HG03039 (cell line): ENCODE results near the gene SLC2A4RG.
"Not testable (repeated sequence)": the region's sequence is repeated elsewhere in the genome, so short reads cannot be mapped to it uniquely, and the experiment has no call there.

Experiments used
- ATAC-seq: cut with Tn5 transposase; IDR thresholded peaks from one replicate; pipeline ENCODE4 v1.9.1; 2021; ENCODE audit warnings: mild to moderate bottlenecking, moderate library complexity; ENCODE audit not compliant: unreplicated experiment

SLC2A4RG gene

DNA sequence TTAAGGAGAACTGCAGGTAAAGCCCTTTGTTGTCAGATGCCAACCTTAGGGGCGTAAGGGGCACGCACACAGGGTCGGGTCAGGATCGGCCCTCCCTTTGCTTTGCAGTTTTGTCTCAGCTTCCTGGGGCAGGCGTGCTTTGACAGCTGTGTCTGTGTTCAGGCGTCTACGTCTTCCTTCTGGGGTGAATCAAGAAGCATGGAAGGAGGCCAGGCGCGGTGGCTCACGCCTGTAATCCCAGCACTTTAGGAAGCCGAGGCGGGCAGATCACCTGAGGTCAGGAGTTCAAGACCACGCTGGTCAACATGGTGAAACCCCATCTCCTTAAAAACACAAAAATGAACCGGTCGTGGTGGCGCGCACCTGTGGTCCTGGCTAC lies 30.4 kb upstream of the SLC2A4RG start:
- no peak for ATAC-seq

DNA sequence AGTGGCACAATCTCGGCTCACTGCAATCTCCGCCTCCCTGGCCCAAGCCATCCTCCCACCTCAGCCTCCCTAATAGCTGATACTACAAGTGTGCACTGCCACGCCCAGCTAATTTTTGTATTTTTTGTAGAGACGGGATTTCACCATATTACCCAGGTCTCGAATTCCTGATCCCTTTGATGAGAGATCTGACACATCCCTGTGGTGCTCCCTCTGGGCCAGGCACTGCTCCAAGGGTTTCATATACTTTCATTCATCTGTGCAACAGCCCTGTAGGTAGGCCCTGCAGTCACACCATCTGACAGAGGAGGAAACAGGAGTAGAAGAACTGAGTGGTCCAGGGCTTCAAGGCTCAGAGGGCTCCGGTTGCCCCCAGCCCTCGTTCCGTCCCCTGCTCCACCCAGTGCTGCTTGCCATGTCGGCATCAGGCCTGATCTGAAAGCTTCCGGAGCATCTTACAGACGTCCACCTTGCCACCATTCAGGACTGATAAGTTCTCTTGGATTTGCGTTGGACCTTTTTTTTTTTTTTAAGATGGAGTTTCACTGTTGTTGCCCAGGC lies 28.4 kb upstream of the SLC2A4RG start:
- no peak for ATAC-seq

DNA sequence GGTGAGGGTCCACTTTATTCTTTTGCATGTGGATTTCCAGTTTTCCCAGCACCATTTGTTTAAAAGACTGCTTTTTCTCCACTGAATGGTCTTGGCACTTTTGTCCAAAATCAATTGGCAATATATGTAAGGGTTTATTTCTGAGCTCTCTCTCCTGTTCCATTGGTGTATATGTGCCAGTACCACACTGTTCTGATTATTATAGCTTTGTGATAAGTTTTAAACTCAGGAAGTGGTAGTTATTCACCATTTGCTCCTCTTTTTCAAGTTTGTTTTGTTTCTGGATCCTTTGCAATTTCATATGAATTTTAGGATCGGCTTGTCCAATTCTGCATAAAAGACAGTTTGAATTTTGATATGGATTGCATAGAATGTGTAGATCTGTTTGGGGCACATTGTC lies 27.4 kb upstream of the SLC2A4RG start:
- no peak for ATAC-seq

DNA sequence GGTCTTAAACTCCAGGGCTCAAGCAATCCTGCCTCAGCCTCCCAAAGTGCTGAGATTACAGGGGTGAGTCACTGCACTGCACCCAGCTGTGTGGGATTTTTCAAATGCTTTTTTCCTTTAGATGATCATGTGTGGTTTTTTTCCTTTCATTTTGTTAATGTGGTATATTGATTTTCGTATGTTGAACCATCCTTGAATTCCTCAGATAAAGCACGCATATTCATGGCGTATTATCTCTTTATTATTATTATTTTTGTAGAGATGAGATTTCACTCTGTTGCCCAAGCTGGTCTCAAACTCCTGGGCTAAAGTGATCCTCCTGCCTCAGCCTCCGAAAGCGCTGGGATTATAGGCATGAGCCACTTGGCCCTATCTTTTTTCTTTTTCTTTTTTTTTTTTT lies 24.7 kb upstream of the SLC2A4RG start:
- ATAC-seq: no peak

DNA sequence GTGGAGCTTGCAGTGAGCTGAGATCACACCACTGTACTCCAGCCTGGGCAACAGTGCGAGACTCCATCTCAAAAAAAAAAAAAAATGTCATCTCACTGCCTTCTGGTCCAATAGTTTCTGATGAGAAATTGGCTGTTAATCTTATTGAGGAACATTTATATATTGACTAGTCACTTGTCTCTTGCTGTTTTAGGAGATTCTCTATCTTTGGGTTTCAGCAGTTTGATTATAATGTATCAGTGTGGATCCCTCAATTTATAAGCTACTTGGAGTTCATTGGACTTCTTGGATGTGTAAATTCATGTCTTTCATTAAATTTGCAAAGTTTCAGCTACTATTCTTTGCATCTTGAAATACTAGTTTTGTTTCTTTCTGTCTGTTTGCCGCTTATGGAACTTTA lies 20.6 kb upstream of the SLC2A4RG start:
- ATAC-seq: no peak

DNA sequence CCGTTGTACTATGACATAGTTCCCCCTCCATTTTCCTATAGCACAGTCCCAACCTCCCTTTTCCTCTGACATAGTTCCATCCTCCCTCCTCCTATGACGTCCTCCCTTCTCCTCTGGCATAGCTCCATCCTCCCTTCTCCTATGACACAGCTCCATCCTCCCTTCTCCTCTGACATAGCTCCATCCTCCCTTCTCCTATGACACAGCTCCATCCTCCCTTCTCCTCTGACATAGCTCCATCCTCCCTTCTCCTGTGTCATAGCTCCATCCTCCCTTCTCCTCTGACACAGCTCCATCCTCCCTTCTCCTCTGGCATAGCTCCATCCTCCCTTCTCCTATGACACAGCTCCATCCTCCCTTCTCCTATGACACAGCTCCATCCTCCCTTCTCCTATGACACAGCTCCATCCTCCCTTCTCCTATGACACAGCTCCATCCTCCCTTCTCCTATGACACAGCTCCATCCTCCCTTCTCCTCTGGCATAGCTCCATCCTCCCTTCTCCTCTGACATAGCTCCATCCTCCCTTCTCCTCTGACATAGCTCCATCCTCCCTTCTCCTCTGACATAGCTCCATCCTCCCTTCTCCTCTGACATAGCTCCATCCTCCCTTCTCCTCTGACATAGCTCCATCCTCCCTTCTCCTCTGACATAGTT lies 16.5 kb upstream of the SLC2A4RG start:
- not testable (repeated sequence) for ATAC-seq

DNA sequence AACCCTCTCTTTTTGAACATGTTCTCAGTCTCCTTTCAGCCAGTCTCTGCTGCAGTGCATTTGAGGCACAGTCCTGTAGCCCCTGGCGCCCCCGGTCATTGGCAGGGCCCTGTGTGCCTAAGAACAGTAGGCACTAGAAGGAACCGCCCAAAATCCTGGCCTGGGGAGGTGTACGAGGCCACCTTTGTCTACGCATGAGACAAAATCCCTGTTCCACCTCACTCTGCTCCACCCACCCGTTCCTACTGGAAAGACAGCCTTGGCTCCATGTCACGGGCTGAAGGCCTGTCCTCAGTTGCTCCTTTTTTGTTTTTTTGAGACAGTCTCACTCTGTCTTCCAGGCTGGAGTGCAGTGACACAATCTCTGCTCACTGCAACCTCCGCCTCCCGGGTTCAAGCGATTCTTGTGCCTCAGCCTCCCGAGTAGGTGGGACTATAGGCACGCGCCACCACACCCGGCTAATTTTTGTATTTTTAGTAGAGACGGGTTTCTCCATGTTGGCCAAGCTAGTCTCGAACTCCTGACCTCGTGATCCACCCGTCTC lies 9.3 kb upstream of the SLC2A4RG start:
- not testable (repeated sequence) for ATAC-seq

DNA sequence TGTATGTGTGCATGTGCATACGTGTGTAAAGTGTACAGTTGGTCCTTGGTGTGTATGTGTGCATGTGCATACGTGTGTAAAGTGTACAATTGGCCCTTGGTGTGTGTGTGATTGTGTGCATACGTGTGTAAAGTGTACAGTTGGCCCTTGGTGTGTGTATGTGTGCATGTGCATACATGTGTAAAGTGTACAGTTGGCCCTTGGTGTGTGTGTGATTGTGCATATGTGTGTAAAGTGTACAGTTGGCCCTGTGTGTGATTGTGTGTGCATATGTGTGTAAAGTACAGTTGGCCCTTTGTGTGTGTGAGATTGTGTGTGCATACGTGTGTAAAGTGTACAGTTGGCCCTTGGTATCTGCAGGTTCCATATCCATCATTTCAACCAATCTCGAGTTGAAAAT lies 8.2 kb upstream of the SLC2A4RG start:
- ATAC-seq: no peak

DNA sequence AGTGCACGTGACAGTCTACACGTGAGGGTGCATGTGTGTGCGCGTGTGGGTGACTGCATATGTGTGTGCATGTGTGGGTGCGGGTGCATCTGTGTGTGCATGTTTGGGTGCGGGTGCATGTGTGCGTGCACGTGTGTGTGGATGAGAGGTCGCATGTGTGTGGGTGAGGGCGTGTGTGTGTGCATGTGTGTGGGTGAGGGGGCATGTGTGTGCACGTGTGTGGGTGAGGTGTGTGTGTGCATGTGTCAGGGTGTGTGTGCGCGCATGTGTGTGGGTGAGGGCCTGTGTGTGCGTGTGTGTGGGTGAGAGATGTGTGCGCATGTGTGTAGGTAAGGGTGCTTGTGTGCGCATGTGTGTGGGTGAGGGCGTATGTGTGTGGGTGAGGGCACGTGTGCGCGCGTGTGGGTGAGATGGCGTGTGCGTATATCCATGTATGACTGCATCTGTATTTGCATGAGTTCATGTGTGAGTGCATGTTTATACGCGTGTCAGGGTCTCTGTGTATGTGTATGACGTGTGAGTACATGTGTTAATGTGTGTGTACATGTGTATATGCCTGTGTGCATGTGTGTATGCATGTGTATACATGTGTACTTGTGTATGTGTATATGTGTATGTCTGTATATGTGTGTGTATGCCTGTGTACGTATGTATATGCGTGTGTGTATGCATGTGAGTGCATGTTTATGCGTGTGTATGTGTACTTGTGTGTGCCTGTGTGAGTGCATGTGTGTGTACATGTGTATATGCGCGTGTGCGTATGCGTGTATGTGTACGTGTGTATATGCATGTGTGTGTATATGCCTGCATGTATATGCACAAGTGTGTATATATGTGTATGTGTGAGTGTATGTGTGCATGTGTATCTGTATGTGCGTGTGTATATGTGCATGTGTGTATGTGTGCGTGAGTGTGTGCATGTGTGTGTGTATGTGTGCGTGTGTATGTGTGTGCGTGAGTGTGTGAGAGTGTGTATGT lies 7.2 kb upstream of the SLC2A4RG start:
- ATAC-seq: no peak

DNA sequence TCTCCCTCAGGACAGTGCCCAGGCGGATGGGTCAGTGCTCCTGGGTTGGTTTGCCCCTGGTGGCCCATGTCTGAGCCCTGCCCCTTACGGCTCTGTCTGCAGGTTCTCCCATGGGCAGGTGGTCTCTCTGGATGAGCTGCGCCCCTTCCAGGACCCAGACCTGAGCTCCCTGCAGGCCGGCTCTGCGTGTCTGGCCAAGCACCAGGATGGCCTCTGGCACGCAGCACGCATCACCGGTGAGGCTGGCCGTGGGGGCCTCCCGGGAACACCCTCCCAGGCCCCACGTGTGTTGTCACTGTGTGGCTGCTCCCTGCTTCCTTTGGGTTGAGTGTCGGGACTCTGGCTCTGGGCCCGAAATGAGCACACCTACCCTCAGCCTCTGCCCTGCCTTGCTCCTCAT lies 6.5 kb upstream of the SLC2A4RG start:
- ATAC-seq: no peak

DNA sequence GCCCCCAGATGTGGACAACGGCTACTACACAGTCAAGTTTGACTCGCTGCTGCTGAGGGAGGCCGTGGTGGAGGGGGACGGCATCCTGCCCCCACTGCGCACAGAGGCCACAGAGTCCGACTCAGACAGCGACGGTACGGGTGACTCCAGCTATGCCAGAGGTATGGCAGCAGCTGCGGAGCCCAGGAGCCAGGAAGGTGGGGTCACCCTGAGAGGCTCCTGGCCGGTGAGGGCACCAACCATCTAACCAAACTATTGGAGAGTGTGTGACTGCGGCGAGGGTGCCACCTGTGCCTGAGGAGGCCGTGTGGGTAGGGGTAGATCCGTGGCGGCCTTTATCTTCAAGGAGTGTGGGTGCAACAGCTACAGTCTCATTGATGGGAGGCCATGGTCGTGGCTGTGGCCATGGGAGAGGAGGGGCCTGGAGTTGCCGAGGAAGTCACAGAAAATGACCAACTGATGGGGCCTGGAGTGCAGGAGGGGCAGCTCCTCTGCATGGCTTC lies 5.9 kb upstream of the SLC2A4RG start:
- no peak for ATAC-seq

DNA sequence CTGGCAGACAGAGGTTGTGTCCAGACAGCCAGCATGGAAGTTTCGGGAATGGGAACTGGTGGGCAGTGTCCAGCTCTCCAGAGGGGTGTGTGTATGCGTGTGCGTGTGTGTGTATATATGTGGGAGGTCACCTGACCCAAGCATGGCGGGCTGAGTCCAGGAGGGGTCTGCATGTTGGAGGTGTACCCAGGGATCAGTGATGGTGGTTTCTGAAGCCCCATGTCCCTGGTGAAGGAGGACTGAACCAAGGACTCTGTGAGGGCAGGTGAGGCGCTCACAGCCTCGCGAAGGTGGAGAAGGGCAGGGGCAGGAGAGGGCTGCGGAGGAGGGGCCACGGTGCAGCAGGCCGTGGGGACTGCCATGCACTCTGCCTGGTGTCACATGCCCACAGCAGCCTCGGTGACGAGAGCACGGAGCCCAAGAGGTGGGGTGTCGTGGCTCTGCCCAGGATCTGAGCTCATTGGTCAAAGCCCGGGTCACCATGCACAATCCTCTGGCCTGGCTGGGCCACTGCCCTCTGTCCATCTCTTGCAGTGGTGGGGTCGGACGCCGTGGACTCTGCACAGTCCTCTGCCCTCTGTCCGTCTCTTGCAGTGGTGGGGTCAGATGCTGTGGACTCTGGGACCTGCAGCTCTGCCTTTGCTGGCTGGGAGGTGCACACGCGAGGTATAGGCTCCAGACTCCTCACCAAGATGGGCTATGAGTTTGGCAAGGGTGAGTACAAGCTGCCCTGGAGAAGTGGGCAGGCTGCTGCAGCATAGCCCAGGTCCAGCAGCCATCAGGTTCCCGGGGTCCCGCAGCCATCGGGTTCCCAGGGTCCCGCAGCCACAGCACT lies 5.2 kb upstream of the SLC2A4RG start:
- no peak for ATAC-seq

DNA sequence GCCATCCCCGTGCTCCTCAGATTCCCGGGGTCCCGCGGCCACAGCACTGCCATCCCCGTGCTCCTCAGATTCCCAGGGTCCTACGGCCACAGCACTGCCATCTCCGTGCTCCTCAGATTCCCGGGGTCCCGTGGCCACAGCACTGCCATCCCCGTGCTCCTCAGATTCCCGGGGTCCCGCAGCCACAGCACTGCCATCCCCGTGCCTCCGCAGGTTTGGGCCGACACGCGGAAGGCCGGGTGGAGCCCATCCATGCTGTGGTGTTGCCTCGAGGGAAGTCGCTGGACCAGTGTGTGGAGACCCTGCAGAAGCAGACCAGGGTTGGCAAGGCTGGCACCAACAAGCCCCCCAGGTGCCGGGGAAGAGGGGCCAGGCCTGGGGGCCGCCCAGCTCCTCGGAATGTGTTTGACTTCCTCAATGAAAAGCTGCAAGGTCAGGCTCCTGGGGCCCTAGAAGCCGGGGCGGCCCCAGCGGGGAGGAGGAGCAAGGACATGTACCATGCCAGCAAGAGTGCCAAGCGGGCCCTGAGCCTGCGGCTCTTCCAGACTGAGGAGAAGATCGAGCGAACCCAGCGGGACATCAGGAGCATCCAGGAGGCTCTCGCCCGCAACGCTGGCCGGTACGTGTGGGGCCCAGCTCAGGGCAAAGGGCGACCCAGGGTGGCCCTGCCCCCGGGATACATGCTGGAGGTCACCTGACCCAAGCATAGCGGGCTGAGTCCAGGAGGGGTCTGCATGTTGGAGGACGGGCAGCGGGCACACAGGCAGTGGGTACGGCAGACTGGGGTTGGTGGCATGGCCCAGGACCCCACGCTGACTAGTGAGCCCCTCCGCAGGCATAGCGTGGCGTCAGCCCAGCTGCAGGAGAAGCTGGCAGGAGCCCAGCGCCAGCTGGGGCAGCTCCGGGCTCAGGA lies 4.4 kb upstream of the SLC2A4RG start:
- ATAC-seq: no peak

DNA sequence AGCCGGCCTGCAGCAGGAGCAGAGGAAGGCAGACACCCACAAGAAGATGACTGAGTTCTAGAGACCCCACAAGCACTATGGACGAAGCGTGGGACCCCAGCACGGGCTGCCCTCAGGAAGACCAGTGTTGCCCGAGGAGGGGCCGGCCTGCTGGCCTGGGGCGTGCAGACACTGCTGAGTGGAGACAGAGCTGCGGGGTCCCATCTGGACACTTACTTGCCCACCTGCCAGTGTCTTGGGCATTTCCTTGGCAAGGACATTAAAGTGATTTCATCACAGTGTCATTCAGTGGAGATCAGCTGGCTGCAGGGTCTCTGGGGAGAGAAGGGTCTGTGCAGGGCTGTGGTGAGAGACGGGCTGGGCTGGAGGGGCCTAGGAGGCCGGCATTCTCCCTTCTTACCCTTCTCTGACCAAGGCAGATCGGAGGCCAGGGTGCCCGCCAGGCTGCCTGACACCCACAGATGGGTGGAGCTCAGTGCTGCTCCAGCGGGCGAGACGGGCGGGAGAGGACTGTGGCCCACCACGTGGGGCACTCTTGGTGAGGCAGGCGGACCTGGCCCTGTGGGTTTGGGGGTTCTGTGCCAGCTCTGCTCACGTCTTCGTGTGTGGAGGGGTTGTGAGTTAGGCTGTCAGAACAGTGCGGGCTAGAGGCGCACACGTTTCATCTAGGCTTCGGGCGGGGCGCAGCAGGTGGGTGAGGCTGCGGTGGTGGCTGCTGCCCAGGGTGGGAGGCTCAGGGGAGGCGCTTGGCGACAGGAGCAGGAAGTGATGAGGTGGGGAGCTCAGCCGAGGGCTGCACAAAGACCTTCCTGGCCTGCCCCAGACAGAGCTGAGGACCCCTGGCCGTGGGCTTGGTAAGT lies 3.5 kb upstream of the SLC2A4RG start, which contains the start of gene LIME1:
TSS of gene LIME1 (plus strand) at position 806 of the 860 bp plus-strand sequence. CDS start 886 bp downstream, outside the sequence.
- ATAC-seq: no peak

DNA sequence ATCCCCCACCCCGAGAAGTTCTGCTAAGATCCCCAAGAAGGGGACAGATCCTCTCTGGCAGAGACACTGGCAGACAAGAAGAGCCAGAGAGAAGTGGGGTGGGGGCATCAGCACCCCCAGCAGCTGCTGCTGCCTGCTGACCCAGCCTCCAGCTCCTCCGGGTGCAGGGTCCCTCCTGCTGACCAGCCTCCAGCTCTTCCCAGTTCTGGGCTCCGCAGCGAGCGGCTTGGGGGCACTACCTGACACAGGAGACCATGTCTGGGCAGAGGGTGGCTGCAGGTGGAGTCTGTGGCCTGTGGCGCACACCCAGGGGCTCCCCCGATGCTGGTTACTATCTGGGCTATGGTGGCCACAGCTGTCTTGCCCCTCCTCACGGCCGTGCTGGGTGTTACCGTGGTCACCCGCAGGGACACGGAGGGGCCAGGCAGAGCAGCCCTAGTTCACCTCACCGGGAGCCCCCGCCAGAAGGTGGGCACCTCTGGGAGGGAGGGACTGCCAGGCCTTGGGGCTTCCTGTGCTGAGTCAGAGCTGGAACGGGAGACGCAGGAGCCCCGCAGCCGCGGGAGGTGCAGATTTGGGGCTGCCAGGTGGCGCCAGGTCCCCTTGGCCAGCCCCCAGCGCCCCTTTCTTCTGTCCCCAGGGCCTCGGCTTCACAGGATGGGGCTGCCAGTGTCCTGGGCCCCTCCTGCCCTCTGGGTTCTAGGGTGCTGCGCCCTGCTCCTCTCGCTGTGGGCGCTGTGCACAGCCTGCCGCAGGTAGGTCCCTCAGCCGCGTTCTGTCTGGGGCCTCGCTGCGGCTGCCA lies 2.5 kb upstream of the SLC2A4RG start:
- ATAC-seq: no peak

DNA sequence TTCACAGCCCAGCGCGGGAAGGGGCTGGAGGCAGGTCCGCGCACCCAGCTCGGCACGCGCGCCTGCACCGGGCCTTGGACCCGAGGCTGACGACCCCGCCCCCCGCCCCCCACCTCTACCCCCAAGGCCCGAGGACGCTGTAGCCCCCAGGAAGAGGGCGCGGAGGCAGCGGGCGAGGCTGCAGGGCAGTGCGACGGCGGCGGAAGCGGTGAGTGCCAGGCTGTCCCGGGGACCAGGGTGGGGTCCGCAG lies 2.0 kb upstream of the SLC2A4RG start:
- ATAC-seq: no peak

DNA sequence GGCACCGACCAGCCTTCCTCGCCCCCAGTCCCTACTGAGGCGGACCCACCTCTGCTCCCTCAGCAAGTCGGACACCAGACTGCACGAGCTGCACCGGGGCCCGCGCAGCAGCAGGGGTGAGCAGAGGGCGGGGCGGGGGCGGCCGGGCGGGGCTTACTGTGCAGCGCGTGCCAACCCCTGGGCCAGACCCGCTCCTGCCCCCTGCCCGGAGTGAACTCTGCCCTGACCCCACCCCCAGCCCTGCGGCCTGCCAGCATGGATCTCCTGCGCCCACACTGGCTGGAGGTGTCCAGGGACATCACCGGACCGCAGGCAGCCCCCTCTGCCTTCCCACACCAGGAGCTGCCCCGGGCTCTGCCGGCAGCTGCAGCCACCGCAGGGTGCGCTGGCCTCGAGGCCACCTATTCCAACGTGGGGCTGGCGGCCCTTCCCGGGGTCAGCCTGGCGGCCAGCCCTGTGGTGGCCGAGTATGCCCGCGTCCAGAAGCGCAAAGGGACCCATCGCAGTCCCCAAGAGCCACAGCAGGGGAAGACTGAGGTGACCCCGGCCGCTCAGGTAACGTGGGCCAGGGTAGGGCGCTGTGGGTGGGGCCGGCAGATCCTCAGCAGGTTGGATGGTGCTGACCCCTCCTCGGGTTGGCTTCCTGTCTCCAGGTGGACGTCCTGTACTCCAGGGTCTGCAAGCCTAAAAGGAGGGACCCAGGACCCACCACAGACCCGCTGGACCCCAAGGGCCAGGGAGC lies 1.5 kb upstream of the SLC2A4RG start:
- no peak for ATAC-seq
